SK-N-SH (cell line): ENCODE data around the gene PRAMEF5. TPM values are rescaled to one million over a fixed set of nuclear protein-coding genes. Genes with fewer than 3 reads are reported as not detected.
"Not testable (repeated sequence)": the region's sequence is repeated elsewhere in the genome, so short reads cannot be mapped to it uniquely, and the experiment has no call there.

ENCODE experiments used
- CTCF ChIA-PET: fragments of 300-600, 350-600 bp; formaldehyde crosslinking; extraction: SDS; loops from one replicate; lab custom pipeline; 2021; lab: Yijun Ruan, JAX
- POLR2A ChIA-PET: fragments of 350-600 bp; sonication (Branson Sonifier 250); formaldehyde crosslinking; extraction: SDS; loops from one replicate; lab custom pipeline; 2020; ENCODE audit warnings: antibody characterized with exemption, inconsistent platforms; lab: Yijun Ruan, JAX
- DNase-seq: peaks from one replicate; pipeline ENCODE4 v3.0.0; 2012
- H2AFZ ChIP-seq: fragments of 200-600 bp; sonication (generic); 2 replicates; pipeline ENCODE4 v1.8.1; 2016; ENCODE audit warnings: antibody characterized with exemption, mild to moderate bottlenecking, low read depth
- H3F3A ChIP-seq: fragments of 200-600 bp; sonication (generic); replicated peaks from 2 replicates; pipeline ENCODE3; 2016; ENCODE audit warnings: antibody characterized with exemption, mild to moderate bottlenecking; ENCODE audit not compliant: insufficient read depth
- H3K27ac ChIP-seq, 2 experiments: fragments of 200-500 bp in 1 of 2; fragments of 200-600 bp in 1 of 2; sonication (Bioruptor generic) in 1 of 2; sonication (generic), shearing (Covaris generic) in 1 of 2; 2 replicates each; pipeline versions ENCODE4 v1.5.1 to v1.6.1; 2014 to 2016; ENCODE audit warnings: low read depth in 2 of 2, inconsistent platforms in 1 of 2, low read length in 1 of 2, mild to moderate bottlenecking in 1 of 2, mixed read lengths in 1 of 2
- H3K27me3 ChIP-seq: fragments of 200-600 bp; sonication (generic), shearing (Covaris generic); 2 replicates; pipeline ENCODE4 v1.6.1; 2016; ENCODE audit warnings: mixed run types; ENCODE audit not compliant: insufficient read depth
- H3K36me3 ChIP-seq, 2 experiments: fragments of 200-500 bp in 1 of 2; fragments of 200-600 bp in 1 of 2; sonication (Bioruptor generic) in 1 of 2; sonication (generic) in 1 of 2; replicated peaks in 1 of 2; 2 replicates each; pipeline versions ENCODE3 to v1.5.1; 2014 to 2016; ENCODE audit warnings: low read length in 1 of 2, mild to moderate bottlenecking in 1 of 2; ENCODE audit not compliant: insufficient read depth in 2 of 2, control insufficient read depth in 1 of 2
- H3K4me1 ChIP-seq, 2 experiments: fragments of 200-500 bp in 1 of 2; fragments of 200-600 bp in 1 of 2; sonication (Bioruptor generic) in 1 of 2; sonication (generic), shearing (Covaris generic) in 1 of 2; 2 replicates each; pipeline versions ENCODE4 v1.5.1 to v1.6.1; 2014 to 2016; ENCODE audit warnings: low read depth in 1 of 2, low read length in 1 of 2, mixed run types in 1 of 2; ENCODE audit not compliant: insufficient read depth in 2 of 2, control insufficient read depth in 1 of 2
- H3K4me2 ChIP-seq: fragments of 200-600 bp; sonication (generic), shearing (Covaris generic); 2 replicates; pipeline ENCODE4 v1.6.1; 2017; ENCODE audit warnings: mixed run types
- H3K4me3 ChIP-seq, 2 experiments: fragments of 200-500 bp in 1 of 2; fragments of 200-600 bp in 1 of 2; sonication (Bioruptor generic) in 1 of 2; sonication (generic), shearing (Covaris generic) in 1 of 2; 2 replicates each; pipeline versions ENCODE4 v1.5.1 to v1.8.1; 2014 to 2016; ENCODE audit warnings: low read depth in 2 of 2, inconsistent platforms in 1 of 2, low read length in 1 of 2, mild to moderate bottlenecking in 1 of 2, mixed read lengths in 1 of 2, moderate library complexity in 1 of 2
- H3K79me2 ChIP-seq: fragments of 200-600 bp; sonication (generic); 2 replicates; pipeline ENCODE4 v1.8.1; 2017; ENCODE audit warnings: mild to moderate bottlenecking; ENCODE audit not compliant: insufficient read depth
- H3K9ac ChIP-seq: fragments of 200-600 bp; sonication (generic); 2 replicates; pipeline ENCODE4 v1.6.1; 2017; ENCODE audit warnings: mixed run types
- H3K9me2 ChIP-seq: fragments of 200-600 bp; sonication (generic); 2 replicates; pipeline ENCODE4 v1.6.1; 2017; ENCODE audit warnings: mixed run types
- H3K9me3 ChIP-seq: fragments of 200-600 bp; sonication (generic); 2 replicates; pipeline ENCODE4 v1.6.1; 2017; ENCODE audit warnings: mixed run types, mild to moderate bottlenecking, moderate library complexity
- H4K20me1 ChIP-seq: fragments of 200-600 bp; sonication (generic); 2 replicates; pipeline ENCODE4 v1.6.1; 2017; ENCODE audit warnings: mild to moderate bottlenecking, mixed run types; ENCODE audit not compliant: insufficient read depth
- WGBS: methylation state at CpG from one replicate; pipeline ENCODE4 v1.1.6; 2017; ENCODE audit warnings: low lambda C conversion rate; 5-methylcytosine and 5-hydroxymethylcytosine counted together
- polyA plus RNA-seq, 3 experiments: library from polyadenylated mRNA; depleted of rRNA; stranded (reverse); fragments of >200 nt; gene quantifications; 2 replicates each; pipeline ENCODE4 v1.2.3, GENCODE V29; 2012

PRAMEF5 gene
- not detected in 2 replicates for polyA plus RNA-seq (2012; rRNA removed)
- not detected in 2 replicates for polyA plus RNA-seq (2012; cell fraction: cytosol; rRNA removed)
- polyA plus RNA-seq (2012; cell fraction: nucleus; rRNA removed): not detected in 2 replicates

GRCh38 chr1:13253898-13254297 lies at the start of gene PRAMEF5:
TSS of gene PRAMEF5 (plus strand) at chr1:13254198. CDS start at chr1:13259269, 5,071 bp downstream.
- H3K9ac ChIP-seq, H3K27ac ChIP-seq, CTCF ChIA-PET, H3K9me2 ChIP-seq, H3K4me2 ChIP-seq, POLR2A ChIA-PET, DNase-seq, H3F3A ChIP-seq, H4K20me1 ChIP-seq, H3K27me3 ChIP-seq, H3K9me3 ChIP-seq, H3K79me2 ChIP-seq, H3K4me1 ChIP-seq, H3K36me3 ChIP-seq, H2AFZ ChIP-seq, H3K4me3 ChIP-seq: not testable (repeated sequence)
- WGBS: no CpG with 5 or more reads among the region's 5 CpGs

GRCh38 chr1:13208712-13209111 lies 45.3 kb upstream of the PRAMEF5 start:
- H2AFZ ChIP-seq, POLR2A ChIA-PET, H3K79me2 ChIP-seq, H3K9me2 ChIP-seq, H3K27ac ChIP-seq, H3K4me3 ChIP-seq, H3K9ac ChIP-seq, H3F3A ChIP-seq, H3K27me3 ChIP-seq, DNase-seq, CTCF ChIA-PET, H4K20me1 ChIP-seq, H3K36me3 ChIP-seq, H3K4me2 ChIP-seq, H3K4me1 ChIP-seq, H3K9me3 ChIP-seq: not testable (repeated sequence)
- whole genome bisulfite sequencing: no CpG with 5 or more reads among the region's 9 CpGs

GRCh38 chr1:13216619-13217018 lies 37.4 kb upstream of the PRAMEF5 start:
- H3K4me2 ChIP-seq, H3K4me1 ChIP-seq, H3K4me3 ChIP-seq, DNase-seq, POLR2A ChIA-PET, H4K20me1 ChIP-seq, H3F3A ChIP-seq, H3K27ac ChIP-seq, H3K79me2 ChIP-seq, H3K9me2 ChIP-seq, H3K9me3 ChIP-seq, H3K9ac ChIP-seq, CTCF ChIA-PET, H3K36me3 ChIP-seq, H2AFZ ChIP-seq, H3K27me3 ChIP-seq: not testable (repeated sequence)
- WGBS: no CpG with 5 or more reads among the region's 7 CpGs

- H3K4me3 ChIP-seq, H3K27ac ChIP-seq, H4K20me1 ChIP-seq, H3K36me3 ChIP-seq, CTCF ChIA-PET, H3K27me3 ChIP-seq, H2AFZ ChIP-seq, H3K79me2 ChIP-seq, H3K4me2 ChIP-seq, H3K9me3 ChIP-seq, H3K9ac ChIP-seq, H3K4me1 ChIP-seq, POLR2A ChIA-PET, H3K9me2 ChIP-seq, H3F3A ChIP-seq, DNase-seq: not testable (repeated sequence)
- no CpG with 5 or more reads among the region's 3 CpGs for WGBS
Observed at GRCh38 chr1:13219203-13219602, 34.8 kb upstream of the PRAMEF5 start.

- DNase-seq, H3K9ac ChIP-seq, H3K9me3 ChIP-seq, H3K79me2 ChIP-seq, H3K4me1 ChIP-seq, H3K9me2 ChIP-seq, H3K4me2 ChIP-seq, H3F3A ChIP-seq, POLR2A ChIA-PET, H3K4me3 ChIP-seq, H4K20me1 ChIP-seq, CTCF ChIA-PET, H3K27me3 ChIP-seq, H3K27ac ChIP-seq, H3K36me3 ChIP-seq, H2AFZ ChIP-seq: not testable (repeated sequence)
- WGBS: no CpG with 5 or more reads among the region's 4 CpGs
Observed at GRCh38 chr1:13222788-13223187, 31.2 kb upstream of the PRAMEF5 start.
